UCSD-AML1 (cell line): ENCODE data around the gene G2E3.

Source experiments
- DNase-seq: peaks from one replicate; lab custom pipeline; 2025; ENCODE audit not compliant: unreplicated experiment; lab: John Stamatoyannopoulos, UW

G2E3 gene

DNA sequence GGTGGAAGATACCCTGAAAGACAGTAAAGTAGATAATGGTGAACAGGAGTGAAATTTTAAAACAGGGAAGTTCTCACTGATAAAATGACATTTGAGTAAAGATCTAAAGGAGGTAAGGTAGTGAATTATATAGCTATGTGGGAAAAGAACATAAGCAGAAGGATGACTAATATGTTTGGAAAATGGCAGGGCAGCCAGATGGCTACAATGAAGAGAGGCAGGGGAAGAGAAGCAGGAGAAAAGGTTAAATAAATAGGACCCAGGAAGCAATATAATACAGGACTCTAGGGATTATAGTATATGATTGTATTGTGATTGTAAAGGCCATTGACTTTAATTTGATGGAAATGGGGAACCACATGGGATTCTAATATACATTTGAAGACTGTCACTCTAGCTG, 96.2 kb downstream of the G2E3 start:
- no peak for DNase-seq

GRCh38 chr14:30655658-30656057, 96.7 kb downstream of the G2E3 start:
- DNase-seq: no peak

DNA sequence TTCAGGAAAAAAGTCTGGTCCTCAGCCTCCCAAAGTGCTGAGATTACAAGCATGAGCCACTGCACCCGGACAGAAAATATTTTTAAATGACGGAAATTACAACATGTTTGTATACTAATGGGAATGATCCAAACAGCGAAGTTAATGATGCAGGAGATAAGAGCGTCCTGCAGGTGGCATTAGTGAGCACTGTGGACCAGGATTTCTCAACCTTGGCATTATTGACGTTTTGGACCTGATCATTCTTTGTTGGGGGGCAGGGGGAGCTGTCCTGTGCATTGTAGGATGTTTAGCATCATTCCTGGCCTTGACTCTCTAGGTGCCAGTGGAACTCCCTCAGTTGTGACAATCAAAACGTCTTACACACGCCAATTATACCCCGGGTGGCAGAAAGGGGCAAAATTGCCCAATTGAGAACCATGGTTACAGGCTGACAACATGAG, 97.3 kb downstream of the G2E3 start:
- DNase-seq: peak; percentile 9

GRCh38 chr14:30657050-30657449, 98.1 kb downstream of the G2E3 start:
- no peak for DNase-seq

GRCh38 chr14:30657606-30658163, 98.7 kb downstream of the G2E3 start:
- no peak for DNase-seq

- DNase-seq: no peak
Measured at GRCh38 chr14:30658645-30659044, 99.7 kb downstream of the G2E3 start.

DNA sequence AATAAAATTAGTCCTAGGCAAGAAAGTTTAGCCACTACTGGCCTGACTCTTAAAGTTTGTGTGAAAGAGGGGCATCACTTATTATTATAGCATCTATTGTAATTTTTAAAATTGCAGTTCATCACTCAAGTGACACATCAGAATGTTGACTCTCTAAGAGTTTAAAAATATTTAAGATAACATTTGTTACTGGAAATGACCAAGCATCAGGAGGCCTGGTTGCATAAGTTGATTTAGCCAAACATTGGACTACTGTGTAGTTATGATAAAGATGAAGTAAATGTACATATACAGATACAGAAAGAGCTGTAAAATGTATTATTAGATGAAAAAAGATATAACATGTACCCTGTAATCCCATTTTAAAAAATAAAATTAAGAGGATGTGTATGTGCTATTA, 110.6 kb downstream of the G2E3 start:
- no peak for DNase-seq
